GM12864 (cell line): ENCODE results near the gene GCN1.

ENCODE experiments used
- DNase-seq: peaks from one replicate; pipeline ENCODE4 v3.0.0-alpha.2; 2011; ENCODE audit warnings: low read depth
- H3K4me3 ChIP-seq: 2 replicates; pipeline ENCODE4 v1.5.1; 2011; ENCODE audit warnings: mild to moderate bottlenecking, low read depth, low read length, control low read depth
- CTCF ChIP-seq: IDR thresholded peaks from 2 replicates; pipeline ENCODE4 v1.5.1; 2011; ENCODE audit warnings: low read depth, mild to moderate bottlenecking, moderate library complexity, low read length, control low read depth, inconsistent platforms; ENCODE audit errors: missing control alignments

Gene GCN1

GRCh38 chr12:120077260-120077659 is 117.3 kb downstream of the GCN1 start:
- DNase-seq = no peak
- no peak overlapping the region for H3K4me3 ChIP-seq
- no peak for TF ChIP-seq CTCF
